Measurements from ENCODE around the gene MORN4.

DNA sequence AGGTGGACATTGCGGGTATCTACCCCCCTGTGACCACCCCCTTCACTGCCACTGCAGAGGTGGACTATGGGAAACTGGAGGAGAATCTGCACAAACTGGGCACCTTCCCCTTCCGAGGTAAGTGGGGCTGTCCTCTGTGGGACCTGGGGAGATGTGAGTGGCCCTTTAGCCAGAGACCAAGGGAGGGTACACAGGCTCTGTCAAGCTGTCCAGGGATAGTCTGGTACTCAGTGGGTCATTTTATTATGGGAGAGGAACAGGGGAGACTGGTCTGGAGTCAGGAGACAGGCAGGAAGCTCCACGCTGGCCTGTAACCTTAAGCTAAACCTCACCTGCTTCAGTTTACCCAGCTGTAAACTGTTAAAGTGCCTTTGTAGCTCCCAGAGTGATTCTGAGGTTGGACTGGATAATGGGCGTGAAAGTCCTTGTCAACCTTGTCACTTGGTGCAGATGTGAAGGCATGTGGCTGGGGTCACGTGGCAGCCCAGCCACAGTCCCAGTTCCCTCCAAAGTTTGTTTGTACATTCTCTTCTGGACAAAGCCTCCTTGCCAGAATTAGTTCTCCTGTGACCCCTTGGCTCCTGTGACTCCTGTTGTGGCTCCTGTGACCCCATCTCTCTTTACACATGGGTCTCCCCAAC lies 48.4 kb downstream of the MORN4 start:
- TF ChIP-seq POLR2A (IDR thresholded peaks at IDR 0.05; ENCODE audit: low read depth, low read length) (no peak), POLR2AphosphoS5 (IDR thresholded peaks at IDR 0.05; ENCODE audit: insufficient read depth, low read depth, low read length) (no peak), JUN (IDR thresholded peaks at IDR 0.05; ENCODE audit: borderline replicate concordance, insufficient read depth, insufficient read length, low read depth) (no peak), MYC (IDR thresholded peaks at IDR 0.05; ENCODE audit: low read depth, low read length) (no peak), GATA2 (IDR thresholded peaks at IDR 0.05; ENCODE audit: insufficient read depth, insufficient read length, low read depth, low read length) (no peak)
- TF ChIP-seq, protein P1, sequence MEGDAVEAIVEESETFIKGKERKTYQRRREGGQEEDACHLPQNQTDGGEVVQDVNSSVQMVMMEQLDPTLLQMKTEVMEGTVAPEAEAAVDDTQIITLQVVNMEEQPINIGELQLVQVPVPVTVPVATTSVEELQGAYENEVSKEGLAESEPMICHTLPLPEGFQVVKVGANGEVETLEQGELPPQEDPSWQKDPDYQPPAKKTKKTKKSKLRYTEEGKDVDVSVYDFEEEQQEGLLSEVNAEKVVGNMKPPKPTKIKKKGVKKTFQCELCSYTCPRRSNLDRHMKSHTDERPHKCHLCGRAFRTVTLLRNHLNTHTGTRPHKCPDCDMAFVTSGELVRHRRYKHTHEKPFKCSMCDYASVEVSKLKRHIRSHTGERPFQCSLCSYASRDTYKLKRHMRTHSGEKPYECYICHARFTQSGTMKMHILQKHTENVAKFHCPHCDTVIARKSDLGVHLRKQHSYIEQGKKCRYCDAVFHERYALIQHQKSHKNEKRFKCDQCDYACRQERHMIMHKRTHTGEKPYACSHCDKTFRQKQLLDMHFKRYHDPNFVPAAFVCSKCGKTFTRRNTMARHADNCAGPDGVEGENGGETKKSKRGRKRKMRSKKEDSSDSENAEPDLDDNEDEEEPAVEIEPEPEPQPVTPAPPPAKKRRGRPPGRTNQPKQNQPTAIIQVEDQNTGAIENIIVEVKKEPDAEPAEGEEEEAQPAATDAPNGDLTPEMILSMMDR (IDR thresholded peaks at IDR 0.05; ENCODE audit: extremely low read depth in 1 of 2, insufficient read depth in 1 of 2, low read depth in 1 of 2, low read length in 2 of 2): no peak

Measured in endothelial cell of umbilical vein (primary cell).